Peyer's patch (tissue), 4 donors: ENCODE measurements around the gene CP. TPM values are rescaled to one million over a fixed set of nuclear protein-coding genes. Genes with fewer than 3 reads are reported as not detected.

ENCODE experiments used
- DNase-seq, 3 donors: peaks; one replicate each; pipeline ENCODE4 v3.0.0-alpha.2; 2017 to 2019
- H3K27ac ChIP-seq, 4 donors: fragments of 200-600 bp; sonication (generic); one replicate each; pipeline ENCODE4 v1.5.1; 2016 to 2019
- H3K27me3 ChIP-seq, 2 donors: fragments of 200-600 bp; sonication (generic); one replicate each; pipeline ENCODE4 v1.5.1; 2019
- H3K36me3 ChIP-seq, 3 donors: fragments of 200-600 bp; sonication (generic); one replicate each; pipeline ENCODE4 v1.5.1; 2016 to 2019
- H3K4me1 ChIP-seq, 4 donors: fragments of 200-600 bp; sonication (generic); one replicate each; pipeline ENCODE4 v1.5.1; 2016 to 2019
- H3K4me3 ChIP-seq, 4 donors: fragments of 200-600 bp; sonication (generic); 1 replicate in 3 of 4; 2 replicates in 1 of 4; pipeline ENCODE4 v1.5.1; 2016 to 2019; ENCODE audit warnings: mild to moderate bottlenecking in 1 of 4
- H3K9me3 ChIP-seq, 4 donors: fragments of 200-600 bp; sonication (generic); one replicate each; pipeline ENCODE4 v1.5.1; 2016 to 2019; ENCODE audit warnings: mild to moderate bottlenecking in 1 of 4
- CTCF ChIP-seq, 6 experiments: fragments of 450-650 bp in 4 of 6; fragments of 200-600 bp in 2 of 6; sonication (generic) in 1 of 6; IDR thresholded peaks; one replicate each; pipeline ENCODE4 v1.5.1; 2017 to 2019; ENCODE audit warnings: antibody characterized with exemption in 6 of 6, mild to moderate bottlenecking in 3 of 6, moderate library complexity in 1 of 6
- POLR2A ChIP-seq, 2 donors: fragments of 450-650 bp; IDR thresholded peaks; one replicate each; pipeline ENCODE4 v1.5.1; 2017; ENCODE audit warnings: antibody characterized with exemption in 2 of 2, mild to moderate bottlenecking in 2 of 2, moderate library complexity in 2 of 2
- total RNA-seq, 4 donors: library from RNA; depleted of rRNA; stranded (reverse); fragments of >200 nt; gene quantifications; one replicate each; pipeline ENCODE4 v1.1.0, GENCODE V29; 2016

The CP gene
- total RNA-seq, 4 donors from 2014 or later: 4.7 to 37.8 (median 19.2) TPM

GRCh38 chr3:149216193-149216869 is 5.3 kb downstream of the CP start:
- no peak for TF ChIP-seq POLR2A (IDR thresholded peaks at IDR 0.05)
- TF ChIP-seq CTCF (IDR thresholded peaks at IDR 0.05): no peak
- no peak for DNase-seq

GRCh38 chr3:149215515-149215914 is 6.1 kb downstream of the CP start:
- Histone ChIP-seq H3K4me1 (peaks cover 0 to 20% (median 1%) of the 10 kb centered on the region in 4 donors), H3K36me3 (no peaks in the 10 kb centered on the region), H3K27ac (no peak overlapping the region), H3K9me3 (no peaks in the 10 kb centered on the region), H3K27me3 (no peaks in the 10 kb centered on the region), H3K4me3 (no peak overlapping the region)
- DNase-seq: no peak
- no peak for TF ChIP-seq CTCF (IDR thresholded peaks at IDR 0.05)
- TF ChIP-seq POLR2A (IDR thresholded peaks at IDR 0.05): no peak

More at GRCh38 chr3:149216193-149216869, 5.3 kb downstream of the CP start:
- Histone ChIP-seq H3K4me3 (no peak overlapping the region), H3K4me1 (peaks cover 0 to 20% (median 1%) of the 10 kb centered on the region in 4 donors), H3K27ac (peak overlapping the region in 2 of 4 donors; percentile 3 to 23), H3K36me3 (no peaks in the 10 kb centered on the region), H3K9me3 (no peaks in the 10 kb centered on the region), H3K27me3 (no peaks in the 10 kb centered on the region)

GRCh38 chr3:149214702-149215101 is 6.9 kb downstream of the CP start:
- no peak for DNase-seq
- Histone ChIP-seq H3K9me3 (no peaks in the 10 kb centered on the region), H3K27me3 (no peaks in the 10 kb centered on the region), H3K4me3 (no peak overlapping the region), H3K36me3 (no peaks in the 10 kb centered on the region), H3K27ac (no peak overlapping the region), H3K4me1 (peaks cover 0 to 20% (median 1%) of the 10 kb centered on the region in 4 donors)
- TF ChIP-seq POLR2A (IDR thresholded peaks at IDR 0.05) (no peak), CTCF (IDR thresholded peaks at IDR 0.05) (no peak)

DNA sequence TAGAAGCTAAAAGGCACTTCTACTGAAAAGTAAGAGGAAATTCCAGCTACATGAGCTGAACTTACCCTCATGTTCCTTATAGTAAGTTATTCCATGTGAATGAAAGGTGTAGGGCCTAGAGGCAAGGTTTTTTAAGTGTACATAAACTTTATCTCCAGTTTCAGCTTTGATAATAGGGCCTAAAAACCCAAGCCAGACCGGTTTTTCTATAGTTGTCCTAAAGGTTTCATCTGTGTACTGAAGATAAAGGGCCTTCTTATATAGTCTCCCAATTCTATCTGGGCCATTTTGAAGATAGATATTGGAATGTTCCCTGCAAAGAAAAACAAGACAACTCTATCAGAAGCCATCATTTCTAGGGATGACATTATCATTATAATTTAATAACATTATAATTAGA is 9.2 kb downstream of the CP start:
- Histone ChIP-seq H3K27me3 (no peaks in the 10 kb centered on the region), H3K4me1 (peaks cover 0 to 20% (median 1%) of the 10 kb centered on the region in 4 donors), H3K4me3 (no peak overlapping the region), H3K9me3 (no peaks in the 10 kb centered on the region), H3K36me3 (no peaks in the 10 kb centered on the region), H3K27ac (no peak overlapping the region)
- no peak for DNase-seq
- no peak for TF ChIP-seq POLR2A (IDR thresholded peaks at IDR 0.05)
- TF ChIP-seq CTCF (IDR thresholded peaks at IDR 0.05): no peak

DNA sequence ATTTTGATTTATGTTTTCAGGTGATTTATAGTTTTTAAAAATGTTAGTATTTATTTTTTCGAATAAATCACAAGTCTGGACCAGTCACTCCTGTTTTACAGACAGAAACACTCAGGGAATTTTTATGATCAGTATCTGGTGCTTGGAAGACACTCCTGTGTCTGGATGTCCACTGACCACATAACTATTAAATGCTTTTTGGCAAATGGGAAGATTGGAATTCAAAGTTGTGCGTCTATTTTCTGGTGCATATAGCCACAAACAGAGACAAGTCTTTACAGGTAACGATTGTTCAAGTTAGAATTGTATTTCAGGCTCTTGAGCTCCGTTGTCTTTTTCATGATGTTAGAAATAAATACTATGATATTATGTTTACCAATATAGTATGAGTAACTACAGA is 12.2 kb downstream of the CP start:
- H3K4me1 ChIP-seq: peaks cover 0 to 2% (median 0%) of the 10 kb centered on the region in 4 donors
- DNase-seq: no peak
- no peak for TF ChIP-seq CTCF (IDR thresholded peaks at IDR 0.05)
- TF ChIP-seq POLR2A (IDR thresholded peaks at IDR 0.05): no peak

More for the DNA sequence above, 12.2 kb downstream of the CP start:
- H3K36me3 ChIP-seq: no peaks in the 10 kb centered on the region
- no peak overlapping the region for H3K27ac ChIP-seq
- no peaks in the 10 kb centered on the region for H3K27me3 ChIP-seq
- no peak overlapping the region for H3K4me3 ChIP-seq
- no peaks in the 10 kb centered on the region for H3K9me3 ChIP-seq
